ENCODE measurements around the gene PPM1B.

PPM1B gene

DNA sequence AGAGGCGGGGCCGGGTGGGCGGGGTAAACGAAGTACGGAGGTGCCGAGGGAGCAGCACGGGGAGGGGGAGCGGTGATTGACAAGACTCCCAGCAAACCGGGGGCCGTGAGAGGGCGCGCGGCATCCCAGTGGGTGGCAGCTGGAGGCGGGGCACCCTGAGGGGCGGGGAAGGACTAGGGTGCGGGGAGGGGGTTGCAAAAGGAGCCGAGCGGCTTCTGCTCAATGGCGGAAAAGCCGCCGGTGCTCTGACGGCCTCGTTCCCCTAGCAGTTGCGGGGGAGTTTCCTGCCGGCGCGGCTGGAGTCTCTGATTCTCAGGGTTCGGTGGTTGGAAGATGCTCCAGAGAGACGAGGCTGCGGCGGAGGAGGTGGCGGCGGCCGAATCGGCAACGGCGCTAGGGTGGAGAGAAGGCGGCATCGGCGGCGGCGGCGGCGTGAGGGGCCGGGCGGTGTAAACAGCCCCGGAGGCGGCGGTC is at the start of gene PPM1B:
PPM1B (plus strand) TSS at position 195 of the 474 bp plus-strand sequence. CDS start 32,325 bp downstream, outside the sequence.
- DNase-seq, result no peak

- DNase-seq, result no peak
These were observed 48.8 kb upstream of the PPM1B start for GRCh38 chr2:44119878-44120277.

GRCh38 chr2:44120428-44120827 is 48.2 kb upstream of the PPM1B start:
- DNase-seq, result no peak

DNA sequence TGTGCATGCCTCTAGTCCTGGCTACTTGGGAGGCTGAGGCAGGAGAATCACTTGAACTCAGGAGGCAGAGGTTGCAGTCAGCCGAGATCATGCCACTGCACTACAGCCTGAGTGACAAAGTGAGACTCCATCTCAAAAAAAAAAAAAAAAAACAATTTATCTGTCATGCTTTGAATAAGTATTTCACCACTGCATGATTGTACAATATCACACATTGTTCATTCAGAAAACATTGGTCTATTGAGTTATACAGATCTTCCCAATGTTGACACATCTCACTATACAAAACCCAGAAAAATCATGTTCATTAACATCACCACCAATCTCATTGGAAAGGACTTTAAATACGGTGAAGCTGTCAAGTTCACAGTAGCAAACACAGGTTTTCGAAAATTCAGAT is 46.8 kb upstream of the PPM1B start:
- no peak for DNase-seq

GRCh38 chr2:44124500-44124899 is 44.2 kb upstream of the PPM1B start:
- no peak for DNase-seq

- no peak for DNase-seq
These were observed 42.4 kb upstream of the PPM1B start for GRCh38 chr2:44126106-44126797.

GRCh38 chr2:44130441-44130840 is 38.2 kb upstream of the PPM1B start:
- peak; percentile 63 for DNase-seq

GRCh38 chr2:44131177-44131576 is 37.5 kb upstream of the PPM1B start:
- DNase-seq, result peak; percentile 32

DNA sequence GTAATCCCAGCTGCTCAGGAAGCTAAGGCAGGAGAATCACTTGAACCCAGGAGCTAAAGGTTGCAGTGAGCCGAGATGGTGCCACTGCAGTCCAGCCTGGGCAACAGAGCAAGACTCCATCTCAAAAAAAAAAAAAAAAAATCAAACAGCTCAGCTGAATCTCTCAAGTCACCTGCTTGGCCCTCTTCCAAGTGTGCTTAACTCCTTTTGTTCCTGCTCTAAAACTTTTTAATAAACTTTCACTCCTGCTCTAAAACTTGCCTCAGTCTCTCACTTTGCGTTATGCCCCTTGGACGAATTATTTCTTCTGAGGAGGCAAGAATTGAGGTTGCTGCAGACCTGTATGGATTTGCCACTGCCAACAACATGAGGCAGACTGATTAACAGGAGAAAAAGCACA is 35.1 kb upstream of the PPM1B start:
- peak; percentile 19 for DNase-seq

- DNase-seq, result no peak
These were observed 33.8 kb upstream of the PPM1B start for GRCh38 chr2:44134848-44135247.

GRCh38 chr2:44135296-44135695 is 33.4 kb upstream of the PPM1B start:
- DNase-seq, result no peak

DNA sequence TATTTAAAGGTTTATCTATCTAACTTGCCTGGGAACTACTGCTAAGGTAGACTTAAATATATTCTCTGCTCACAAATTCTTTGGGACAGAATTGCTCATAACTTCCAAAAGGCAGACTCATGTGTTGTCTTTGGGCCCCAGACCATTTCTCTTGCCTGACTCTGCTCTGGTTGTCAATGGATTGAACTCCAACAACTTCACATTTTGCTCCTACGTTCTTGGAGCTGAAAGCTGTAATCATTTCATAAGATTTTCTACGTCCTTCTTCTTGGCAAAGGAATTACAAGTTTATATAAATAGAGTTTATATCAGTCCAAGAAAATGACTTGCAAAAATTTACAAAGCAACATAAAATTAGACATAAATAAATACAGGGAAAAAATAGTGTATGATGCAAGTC is 32.9 kb upstream of the PPM1B start:
- DNase-seq, result no peak

DNA sequence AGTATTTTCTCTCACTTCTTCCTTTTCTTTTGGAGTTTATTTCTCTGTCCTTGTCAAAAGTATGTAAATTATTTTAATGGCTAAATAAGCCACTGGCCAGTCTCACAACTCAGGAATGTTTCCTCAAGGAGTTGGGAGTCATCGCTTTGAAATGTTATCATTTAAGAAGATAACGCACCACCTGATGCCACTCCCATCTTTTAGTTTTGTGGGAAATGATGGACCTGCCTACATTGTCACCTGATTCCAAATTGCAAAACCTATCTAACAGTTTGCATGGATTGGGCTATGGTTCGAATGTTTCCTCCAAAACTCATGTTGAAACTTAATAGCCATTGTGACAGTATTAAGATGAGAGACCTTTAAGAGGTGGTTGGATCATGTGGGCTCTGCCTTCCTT is 32.4 kb upstream of the PPM1B start:
- DNase-seq, result no peak

DNA sequence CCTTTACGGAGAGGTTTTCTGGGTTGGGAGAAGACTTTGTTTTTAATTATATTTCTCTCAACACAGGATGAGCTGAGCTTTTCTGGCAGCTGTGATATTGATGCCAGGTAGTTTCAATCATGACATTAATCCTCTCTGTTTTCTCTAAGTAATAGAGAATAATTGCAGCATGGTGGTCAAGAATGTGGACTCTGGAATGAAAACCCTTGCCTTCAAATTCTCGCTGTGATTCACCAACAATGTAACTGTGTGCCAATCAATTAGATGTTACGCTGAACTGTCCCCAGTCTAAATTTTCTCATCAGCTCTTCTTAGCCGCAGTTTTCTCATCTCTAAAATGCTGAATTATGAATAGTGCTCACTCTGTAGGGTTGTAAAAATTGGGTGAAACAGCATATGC is 31.6 kb upstream of the PPM1B start:
- no peak for DNase-seq

DNA sequence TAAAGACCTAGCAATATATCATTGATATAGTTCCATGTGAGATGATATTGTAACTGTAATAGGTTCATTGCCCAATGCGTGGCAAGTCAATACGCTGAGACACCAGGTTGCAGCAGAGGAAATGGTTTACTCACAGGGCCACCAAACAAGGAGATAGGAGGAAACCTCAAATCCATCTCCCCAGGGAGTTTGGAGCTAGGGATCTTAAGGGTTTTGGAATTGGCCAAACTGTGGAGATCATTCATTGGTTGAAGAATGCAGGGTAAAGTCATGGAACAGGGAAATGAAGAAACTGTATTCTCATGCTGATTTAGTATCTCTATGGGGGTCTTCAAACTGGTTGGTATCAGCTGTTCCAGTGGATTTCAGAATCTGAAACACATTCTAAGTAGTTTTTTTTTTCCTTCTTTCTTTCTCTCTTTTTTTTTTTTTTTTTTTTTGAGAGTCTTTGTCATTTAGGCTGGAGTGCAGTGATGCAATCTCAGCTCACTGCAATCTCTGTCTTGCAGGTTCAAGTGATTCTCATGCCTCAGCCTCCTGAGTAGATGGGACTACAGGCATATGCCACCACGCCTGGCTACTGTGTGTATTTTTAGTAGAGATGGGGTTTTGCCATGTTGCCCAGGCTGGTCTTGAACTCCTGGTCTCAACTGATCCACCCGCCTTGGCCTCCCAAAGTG is 30.7 kb upstream of the PPM1B start:
- no peak for DNase-seq

GRCh38 chr2:44139741-44140140 is 28.9 kb upstream of the PPM1B start:
- no peak for DNase-seq

DNA sequence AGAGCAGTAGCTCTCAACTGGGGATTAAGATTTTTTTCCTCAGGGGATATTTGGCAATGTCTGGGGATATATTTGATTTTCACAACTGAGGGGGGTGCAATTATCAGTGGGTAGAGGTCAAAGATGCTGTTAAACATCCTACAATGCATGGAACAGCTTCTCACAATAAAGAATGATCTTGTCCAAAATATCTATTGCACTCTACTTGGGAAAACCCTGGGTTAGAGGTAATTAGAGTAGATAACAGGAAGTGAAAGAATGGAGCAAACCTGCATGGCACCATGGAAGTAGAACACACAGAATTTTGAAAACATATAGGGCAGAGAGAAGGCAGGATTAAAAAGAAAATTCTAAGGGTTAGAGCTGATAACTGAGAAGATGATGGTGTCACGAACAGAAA is 26.4 kb upstream of the PPM1B start:
- DNase-seq, result no peak

DNA sequence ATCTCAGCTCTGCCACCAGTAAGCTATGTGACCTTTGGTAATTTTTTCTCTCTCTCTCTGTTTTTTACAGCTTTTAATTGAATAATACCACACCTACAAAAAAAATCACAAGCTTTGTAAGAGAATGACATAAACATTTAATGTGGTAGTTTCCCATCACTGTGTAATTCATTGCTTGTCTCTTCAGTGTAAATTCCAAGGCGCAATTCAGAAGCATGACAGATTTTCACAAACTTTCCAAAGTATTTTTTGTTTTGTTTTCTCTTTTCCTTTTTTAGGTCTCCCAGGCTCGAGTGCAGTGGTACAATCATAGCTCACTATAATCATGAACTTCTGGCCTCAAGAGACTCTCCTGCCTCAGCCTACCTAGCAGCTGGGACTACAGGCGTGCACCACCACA is 25.0 kb upstream of the PPM1B start:
- DNase-seq, result no peak

DNA sequence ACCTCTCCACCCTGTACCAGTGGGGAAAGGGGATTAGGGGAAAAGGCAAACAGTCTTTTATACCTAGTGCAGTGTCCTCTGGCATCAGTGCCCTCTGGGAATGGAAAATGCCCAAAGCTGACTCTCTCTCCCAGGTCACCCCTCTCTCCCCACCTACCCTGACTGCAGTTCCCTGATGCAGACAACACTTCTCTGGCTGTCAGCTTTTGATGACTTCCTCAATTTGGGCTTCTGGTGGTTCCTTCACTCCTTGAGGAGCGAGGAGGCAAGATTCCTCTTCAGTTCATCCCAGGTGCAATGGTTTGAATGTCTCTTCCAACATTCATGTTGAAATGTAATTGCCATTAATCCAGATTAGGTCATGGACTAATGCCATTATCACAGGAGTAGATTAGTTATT is 19.7 kb upstream of the PPM1B start:
- no peak for DNase-seq

- no peak for DNase-seq
These were observed 18.2 kb upstream of the PPM1B start for GRCh38 chr2:44150473-44150872.

DNA sequence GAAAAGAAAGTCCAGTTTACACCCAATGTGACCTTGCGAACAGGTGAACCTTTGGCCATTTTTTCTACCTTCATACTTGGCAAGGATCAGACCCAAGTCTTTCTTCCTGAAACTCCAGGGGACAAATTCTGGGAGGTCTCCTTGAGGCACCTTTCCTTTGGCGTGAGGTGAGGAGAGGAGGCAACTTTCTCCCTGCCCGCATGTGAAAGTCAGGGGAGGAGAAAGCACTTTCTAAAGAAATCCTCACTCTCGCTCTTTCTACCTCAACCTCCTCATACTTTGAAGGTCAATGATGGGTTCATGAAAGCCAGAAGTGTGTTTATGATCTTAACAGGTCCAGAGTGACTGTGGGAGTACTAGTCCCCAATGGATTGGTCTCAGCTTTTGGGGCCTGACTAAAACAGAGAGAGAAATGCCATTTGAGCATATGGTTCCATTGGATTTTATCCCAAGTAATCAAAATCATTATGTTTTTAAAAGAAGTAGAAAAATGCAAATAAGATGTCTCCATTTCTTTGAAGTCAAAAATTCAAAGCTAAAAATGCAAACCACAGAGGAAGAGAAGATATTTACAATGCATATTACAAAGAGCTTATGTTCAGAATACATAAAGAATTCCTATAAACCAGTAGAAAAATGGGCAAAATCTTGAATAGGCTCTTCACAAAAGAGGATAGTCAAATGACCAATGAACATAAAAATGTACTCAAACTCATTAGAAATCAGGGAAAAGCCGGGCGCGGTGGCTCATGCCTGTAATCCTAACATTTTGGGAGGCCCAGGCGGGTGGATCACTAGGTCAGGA is 15.6 kb upstream of the PPM1B start:
- DNase-seq, result no peak

DNA sequence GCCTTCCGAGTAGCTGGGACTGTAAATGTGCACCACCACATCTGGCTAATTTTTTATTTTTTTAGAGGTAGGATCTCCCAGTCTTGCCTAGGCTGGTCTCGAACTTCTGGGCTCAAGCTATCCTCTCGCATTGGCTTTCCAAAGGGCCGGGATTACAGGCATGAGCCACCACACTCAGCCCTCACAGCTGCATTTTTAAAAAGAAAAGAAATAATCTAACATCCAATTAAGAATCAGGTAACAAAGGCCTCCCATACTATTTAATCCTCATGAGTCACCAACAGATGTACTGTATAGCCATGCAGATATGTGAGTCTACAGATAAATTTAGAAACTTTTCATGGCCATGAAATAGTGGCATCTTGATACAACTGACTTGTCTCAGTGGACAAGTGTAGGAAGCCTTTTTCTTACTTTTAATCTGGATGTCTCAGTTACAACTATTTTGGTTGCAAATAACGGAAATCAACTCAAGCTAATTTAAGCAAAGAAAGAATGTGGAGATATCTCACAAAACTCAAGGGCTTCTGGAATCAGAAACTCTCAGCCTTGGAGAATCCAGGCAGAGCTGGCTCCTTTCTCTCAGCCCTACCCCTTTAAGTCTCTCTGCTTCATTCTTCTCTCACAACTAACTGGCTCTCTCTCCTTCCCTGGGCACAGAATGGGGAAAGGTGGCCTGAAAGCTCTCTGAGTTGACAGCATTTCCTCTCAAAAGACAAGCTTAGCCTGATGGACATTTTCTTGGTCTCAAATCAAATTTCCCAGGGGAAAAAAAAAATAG is 12.8 kb upstream of the PPM1B start:
- DNase-seq, result no peak

GRCh38 chr2:44163777-44164176 is 4.9 kb upstream of the PPM1B start:
- DNase-seq, result no peak
